ENCODE measurements around the gene LACC1.

The LACC1 gene

DNA sequence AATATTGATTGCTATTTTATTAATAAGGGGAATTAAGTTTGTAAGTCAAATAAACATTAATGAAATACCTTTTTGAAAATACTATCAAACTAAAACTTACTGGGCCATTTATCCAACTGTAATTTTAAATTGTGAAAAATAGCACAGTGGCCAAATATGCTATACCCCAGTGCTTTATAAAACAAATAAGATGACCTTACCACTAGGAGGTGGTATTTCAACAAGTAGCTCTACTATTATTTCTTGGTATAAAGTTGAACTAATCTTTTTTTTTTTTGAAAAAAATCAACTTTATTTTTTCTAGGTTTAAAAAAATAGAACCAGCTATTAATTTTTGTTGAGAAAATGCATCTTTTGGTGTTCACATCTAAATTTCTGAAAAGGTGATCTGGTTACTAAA is 14.7 kb downstream of the LACC1 start:
- no peak for DNase-seq

DNA sequence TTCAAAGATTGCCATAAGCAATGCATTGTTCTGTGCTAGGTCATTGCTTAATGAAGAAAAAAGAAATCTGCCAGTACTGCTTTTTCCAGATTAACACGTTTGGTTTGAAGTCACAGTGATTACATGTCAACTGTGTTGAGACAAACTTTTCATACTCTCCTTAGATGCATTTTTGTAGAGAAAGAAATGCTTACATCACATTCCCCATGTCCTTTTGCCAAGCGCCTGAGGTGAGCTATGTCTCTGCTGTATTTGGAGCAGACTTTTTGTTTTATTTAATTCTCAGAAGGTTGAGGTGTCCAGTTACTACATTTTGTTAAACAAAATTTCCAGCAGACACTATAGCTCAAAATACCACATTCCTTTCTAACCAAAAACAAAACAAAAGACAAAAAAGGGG is 16.2 kb downstream of the LACC1 start:
- DNase-seq: no peak

DNA sequence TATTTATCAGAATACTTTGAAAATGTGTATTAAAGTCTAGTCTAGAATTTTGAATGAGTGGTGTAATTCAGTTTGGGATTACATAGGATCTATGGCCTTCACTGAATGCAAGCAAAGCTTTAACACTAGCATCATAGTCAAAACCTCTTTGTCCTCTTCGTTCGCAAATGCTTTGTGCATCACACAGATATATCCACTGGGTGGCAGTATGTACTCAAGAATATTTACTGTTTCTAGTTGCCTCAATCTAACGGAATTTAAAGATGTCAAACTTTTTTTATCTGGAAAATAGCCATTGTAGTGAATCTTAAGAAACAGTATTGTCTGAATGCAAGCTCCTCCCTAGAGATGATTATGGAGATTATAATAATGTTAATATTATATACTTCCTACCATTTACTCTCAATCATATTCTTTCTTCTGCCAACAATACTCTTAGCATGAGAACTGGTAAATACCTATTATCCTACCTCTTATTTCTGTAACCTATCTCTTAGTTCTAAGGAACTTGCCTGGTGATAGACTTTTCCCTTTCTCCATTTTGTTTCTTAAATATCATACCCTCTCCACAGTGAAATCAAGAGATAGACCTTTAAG is 25.8 kb downstream of the LACC1 start:
- no peak for DNase-seq

DNA sequence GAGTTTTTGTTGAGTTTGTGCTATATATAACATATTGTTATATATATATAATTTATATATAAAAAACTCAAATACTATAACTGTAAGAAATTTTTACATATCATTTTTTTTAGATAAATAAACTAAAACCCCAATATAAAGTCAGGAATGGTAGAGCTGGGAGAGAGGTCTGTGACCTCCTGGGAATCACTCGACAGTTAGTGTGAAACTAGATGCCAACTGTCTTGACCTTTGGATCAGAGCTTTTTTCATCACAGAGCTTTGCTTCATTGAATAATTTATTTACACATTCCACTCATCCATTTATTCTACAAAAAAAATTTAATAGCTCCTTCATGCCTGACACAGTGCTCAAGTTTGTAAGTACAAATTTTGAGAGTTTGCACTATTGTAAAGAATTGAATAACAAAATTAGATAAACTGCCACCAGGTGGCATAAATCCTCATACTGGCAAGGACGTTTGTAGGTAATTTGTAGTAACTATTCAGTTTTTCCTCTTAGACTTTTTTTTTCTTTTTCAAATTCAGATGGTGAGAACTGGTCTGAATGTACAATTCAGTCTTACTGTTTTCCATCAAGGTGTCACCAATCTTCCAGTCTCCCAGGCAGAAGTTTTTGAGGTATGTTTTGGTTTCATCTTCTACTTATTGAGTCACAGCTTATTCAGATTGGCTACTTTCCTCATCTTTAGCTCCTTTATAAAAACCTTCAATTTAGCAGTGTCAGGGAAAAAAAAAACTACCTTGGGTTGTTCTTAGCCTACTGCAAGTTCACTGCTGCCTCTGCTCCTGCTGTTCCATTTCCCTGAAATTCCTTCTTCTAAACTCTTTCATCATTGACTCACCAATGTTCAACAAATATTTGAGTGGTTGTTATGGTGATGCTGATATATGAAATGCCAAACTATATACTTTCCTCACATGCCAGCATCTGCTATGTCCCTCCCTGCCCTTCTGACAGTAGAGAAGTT is 28.7 kb downstream of the LACC1 start:
- no peak for DNase-seq

DNA sequence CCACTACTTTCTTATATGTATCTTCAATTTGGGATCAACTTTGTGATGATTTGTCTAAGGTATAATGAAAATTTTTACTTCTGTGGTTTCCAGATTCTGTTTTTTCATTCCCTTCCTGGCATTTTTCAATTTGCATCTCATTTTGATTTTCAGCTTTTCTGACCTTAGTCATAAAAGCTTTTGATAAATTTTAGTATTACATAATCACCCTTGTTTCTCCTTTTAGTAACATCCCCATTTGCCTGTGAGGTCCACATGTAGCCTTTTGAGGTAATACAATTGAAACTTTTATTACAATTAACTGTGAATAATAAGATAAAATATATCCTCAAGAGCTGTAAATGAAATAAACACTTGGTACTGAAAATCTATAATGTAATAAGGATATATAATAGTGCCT is 31.2 kb downstream of the LACC1 start:
- DNase-seq: no peak

DNA sequence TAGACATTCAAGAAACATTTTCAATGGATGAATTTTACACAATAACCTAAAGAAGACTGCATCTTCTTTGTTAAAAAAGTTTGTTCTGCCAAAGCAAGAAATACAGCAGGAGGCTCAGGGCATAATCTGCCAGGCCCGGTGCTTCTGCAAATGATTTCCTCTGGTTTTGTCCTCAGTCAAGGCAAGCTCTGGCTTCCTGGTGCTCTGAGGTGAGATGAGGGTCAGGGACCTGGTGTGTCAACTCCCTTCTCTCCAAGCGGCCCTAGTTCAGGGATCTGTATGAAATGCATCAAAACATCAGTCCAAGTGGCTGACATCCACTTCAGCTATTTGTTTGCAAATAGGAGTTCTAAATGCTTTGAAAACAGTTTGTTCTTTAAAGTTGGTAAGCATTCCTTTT is 31.6 kb downstream of the LACC1 start:
- no peak for DNase-seq

DNA sequence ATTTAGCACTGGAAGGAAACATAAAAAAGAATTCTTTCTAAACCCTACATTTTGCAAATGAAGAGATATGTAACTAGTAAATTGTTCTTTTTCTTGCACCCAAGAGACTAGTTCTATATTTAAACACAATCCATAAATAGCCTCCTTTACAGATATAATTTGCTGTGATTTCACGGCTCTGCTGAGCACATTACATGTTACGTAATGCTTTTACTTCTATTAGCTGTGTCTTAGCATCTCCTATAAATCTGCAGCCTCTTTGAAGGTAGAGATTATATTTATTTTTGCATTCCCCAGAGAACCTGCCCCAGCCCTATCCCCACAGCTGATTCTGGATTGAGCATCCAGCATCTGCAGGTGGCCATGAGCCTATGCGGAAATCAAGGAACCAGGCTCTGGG is 32.2 kb downstream of the LACC1 start:
- DNase-seq: no peak

DNA sequence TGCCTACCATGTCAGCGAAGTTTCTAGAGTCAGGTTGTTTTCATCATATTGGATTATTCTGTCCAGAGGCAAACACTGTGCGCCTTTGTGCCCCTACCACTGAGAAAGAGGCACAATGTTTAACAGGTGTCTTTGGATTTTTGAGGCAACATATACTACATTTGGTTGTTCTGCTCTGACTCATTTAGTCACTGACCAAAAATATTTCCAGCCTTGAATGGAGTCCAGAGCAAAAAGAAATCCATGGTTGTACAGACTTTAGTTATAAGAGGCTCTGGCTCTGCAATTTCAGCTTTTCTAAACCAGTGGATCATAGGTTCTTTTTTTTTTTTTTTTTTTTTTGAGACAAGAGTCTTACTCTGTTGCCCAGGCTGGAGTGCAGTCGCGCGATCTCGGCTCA is 35.7 kb downstream of the LACC1 start:
- DNase-seq: no peak

DNA sequence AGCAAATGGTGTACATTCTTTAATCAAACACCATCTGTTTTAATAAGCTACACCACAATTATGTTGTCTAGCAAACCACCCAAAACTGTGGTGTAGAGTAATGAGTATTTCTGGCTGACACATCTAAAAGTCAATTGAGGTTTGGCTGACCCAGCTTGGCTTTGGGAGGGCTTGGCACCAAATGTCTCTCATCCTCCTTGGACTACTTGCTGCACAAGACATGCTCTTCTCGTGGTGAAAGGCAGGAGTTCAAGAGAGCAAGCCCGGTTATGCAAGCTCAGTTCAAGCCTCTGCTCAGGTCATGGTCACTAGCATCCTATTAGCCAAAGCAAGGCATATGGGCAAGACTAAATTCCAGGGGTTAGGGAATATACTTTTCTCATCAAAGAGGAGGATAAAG is 37.1 kb downstream of the LACC1 start:
- DNase-seq: no peak

DNA sequence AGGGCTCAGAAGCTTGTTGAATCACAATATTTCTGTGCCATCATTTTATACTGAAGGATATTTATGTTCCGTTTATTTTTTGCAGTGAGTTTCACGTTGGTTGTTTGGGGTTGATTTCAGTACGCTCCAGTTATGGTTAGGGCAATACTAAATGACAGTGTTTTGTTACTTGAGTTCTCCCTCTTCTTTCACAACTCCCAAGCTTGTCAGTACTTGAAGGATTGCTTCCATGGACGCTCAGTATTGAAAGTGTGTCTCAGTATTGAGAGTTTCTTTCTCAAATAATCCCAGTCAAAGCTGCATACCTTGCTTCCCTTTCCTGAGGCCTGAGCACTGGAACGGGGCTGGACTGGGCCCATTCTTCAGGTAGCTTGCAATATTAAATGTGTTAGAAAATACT is 38.9 kb downstream of the LACC1 start:
- no peak for DNase-seq

DNA sequence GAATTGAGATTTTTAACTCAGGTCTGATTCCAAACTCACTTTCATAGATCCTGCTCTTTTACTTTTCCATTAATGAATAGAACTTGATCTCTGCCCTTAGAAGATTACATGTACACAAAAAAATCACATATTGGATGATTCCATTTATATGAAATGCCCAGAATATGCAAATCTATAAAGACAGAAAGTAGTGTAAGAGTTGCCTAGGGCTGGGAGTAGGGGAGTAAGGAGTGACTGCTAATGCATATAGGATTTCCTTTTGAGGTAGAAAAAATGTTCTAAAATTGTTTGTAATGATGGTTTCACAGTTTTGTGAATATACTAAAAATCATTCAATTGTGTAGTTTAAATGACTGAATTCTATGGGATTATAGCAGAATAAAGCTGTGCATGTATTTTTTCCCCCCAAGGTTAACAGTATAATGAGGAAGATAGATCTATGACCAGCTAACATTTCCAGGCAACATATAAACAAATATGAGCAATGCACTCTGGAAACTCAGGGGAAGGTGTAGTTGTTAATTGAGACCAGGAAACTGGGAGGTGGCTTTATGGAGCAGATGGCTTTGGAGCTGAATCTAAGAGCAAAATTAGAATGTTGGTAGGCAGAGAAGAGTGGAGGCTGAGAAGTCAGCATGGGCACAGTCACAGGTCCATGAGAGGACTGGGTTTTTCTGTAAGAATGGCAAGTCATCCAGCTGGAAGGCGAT is 41.4 kb downstream of the LACC1 start:
- DNase-seq: no peak

DNA sequence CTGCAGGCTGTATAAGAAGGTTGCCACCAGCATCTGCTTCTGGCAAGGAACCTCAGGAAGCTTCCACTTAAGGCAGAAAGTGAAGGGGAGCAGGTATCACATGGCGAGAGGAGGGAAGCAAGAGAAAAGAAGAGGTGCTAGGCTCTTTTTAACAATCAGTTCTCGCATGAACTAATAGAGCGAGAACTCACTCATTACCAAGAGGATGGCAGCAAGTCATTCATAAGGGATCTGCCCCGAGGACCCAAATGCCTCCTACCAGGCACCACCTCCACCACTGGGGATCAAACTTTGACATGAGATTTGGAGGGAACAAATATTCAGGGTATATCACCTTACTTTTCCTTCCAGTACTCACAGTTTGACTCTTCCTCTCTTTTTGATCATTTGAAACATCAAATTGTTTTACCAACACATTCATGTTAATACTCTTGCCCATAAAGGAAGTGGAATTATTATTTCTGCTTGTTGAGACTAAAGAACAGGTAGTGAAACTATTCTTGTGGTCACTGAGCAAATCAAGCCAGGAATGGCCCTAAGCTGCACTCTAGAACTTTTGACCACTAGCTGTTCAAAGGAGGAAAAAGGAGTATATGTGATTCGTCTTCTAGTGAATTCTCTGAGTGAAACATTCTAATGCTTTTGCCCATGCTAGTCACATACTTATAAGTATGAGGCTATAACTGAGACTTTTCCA is 45.0 kb downstream of the LACC1 start:
- DNase-seq: no peak

DNA sequence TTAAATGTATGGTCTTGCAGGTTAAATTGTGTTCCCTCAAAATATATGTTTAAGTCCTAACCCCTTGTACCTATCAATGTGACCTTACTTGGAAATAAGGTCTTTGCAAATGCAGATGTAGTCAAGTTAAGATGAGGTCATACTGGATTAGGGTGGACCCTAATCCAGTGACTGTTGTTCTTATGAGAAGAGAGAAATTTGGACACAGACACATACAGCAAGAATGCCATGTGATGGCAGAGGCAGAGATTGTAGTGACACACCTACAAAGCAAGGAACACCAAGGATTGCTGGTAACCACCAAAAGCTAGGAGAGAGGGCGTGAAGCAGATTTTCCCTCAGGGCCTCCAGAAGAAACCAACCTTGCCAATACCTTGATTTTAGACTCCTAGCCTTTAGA is 50.2 kb downstream of the LACC1 start:
- DNase-seq: no peak

DNA sequence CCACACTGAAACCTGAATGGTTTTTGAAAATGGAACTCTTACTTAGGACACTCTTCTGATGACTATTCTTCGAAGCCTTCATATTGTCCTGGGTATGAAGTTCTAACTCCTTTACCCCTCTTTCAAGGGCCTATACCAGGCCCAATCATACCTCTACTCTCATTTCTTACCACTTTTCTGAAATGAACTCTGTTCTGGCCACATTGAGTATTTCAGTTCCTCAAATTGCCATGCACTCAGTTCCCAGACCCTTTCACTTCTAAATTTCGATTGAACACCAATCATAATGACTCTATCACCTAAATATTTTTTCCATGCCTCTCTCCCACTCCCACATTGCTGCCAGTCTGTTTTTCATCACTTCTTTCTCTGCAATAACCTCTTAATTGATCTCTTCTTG is 53.7 kb downstream of the LACC1 start:
- DNase-seq: no peak

DNA sequence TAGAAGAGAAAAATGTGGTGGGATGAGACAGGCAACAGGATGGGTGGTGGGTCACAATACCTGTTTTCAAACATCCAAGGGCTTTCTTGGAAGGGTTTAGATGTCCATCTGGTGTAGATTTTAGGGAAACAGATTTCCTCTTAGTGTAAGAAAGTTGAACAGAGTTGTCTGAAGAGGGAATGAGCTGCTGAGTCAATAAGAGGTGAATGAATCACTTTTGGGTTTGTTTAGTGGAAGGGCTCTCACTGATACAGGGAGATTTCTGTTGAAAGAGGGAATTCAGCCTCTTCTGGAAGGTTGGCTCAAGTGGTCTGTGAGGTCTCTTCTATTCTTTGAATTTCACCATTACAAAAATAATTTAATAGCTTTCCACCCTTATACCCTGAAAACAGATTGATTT is 54.6 kb downstream of the LACC1 start:
- no peak for DNase-seq

DNA sequence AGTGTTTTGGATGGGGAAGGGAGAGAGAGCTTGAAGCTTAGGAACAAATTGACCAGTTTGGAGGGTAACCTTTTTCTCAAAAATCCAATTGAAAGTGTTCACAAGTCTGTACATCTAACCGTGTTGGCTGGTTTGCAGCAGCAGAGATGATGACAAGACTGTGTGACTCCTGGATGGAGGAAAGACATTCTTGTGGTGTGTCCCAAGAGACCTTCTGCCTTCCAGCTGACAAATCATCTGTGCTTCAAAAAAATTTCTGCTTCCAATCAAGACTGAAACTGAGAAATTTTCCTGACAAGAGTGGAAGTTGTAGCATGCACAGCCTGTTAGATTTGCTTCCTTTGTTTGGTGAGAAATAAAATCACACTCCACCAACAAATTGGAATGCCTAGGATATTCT is 56.2 kb downstream of the LACC1 start:
- DNase-seq: no peak

DNA sequence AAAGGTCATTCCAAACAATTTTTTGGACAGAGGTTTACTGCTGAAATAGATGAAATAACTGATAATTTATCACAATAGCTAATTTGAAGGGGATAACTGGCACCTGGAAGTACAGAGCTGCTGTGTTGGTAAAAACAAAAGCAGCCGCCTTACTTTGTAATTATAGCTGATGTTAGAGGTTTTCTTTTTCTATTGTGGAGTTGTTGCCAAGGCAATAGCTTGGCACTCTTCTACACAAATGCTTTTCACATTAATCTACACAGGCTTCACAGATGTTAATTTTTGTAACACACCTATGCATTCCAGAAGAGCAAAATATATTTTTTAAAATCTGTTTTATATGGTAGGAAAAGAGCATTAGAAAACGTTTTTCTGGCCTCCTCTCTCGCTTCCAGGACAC is 56.9 kb downstream of the LACC1 start:
- no peak for DNase-seq

DNA sequence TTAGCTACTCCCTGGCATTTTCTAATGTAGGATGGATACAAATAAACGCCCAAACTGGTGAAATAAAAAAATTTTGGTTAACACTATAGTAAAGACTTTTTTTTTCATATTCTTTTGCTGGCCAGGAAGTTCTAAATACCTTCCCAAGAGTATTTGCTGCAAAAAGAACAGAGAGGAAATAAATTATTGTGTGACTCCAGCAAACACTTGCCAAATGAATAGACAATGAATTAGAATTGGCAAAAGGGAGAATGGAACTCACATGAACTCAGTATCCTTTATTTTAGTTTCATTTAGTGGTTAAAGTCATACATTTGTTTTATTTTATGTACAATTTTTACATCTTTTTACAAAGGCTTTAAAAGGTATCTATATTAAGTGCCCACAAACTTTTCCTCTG is 58.1 kb downstream of the LACC1 start:
- DNase-seq: no peak

DNA sequence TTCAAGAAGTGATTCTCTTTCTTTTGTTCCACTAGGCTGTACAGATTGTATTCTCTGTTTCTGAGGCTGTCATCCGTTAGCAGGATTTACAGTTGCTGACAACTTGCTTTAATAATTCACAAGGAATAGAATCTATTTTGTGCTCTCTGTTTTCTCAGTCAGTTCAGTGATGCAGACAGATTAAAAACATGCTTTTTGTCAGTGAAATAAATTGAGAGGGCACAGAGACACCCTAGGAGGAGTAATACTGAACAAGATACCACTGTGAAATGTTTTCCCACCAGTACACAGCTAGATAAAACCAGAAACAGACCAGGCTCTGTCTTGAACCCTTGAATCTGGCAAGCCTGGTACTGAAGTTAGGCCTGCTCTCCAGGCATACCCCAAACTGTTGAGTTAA is 58.7 kb downstream of the LACC1 start:
- no peak for DNase-seq

DNA sequence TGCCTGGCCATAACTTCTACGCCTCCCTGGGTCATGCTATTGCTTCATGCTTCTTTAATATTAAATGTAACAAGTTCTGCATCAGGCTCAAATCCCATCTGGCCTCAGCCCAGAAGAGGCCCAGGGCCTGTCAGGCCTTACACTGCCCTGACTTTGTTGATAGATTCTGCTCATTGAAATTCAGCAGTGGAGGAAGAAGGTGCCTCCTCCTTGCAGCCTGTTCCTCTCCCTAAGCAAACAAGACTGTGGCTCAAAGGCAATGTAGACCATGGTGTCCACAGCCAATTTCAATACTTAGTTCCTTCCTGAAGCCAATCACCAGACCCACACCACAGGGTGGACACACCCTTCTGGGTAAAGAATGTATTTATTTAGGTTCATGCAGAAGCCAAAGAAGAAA is 59.4 kb downstream of the LACC1 start:
- DNase-seq: no peak

DNA sequence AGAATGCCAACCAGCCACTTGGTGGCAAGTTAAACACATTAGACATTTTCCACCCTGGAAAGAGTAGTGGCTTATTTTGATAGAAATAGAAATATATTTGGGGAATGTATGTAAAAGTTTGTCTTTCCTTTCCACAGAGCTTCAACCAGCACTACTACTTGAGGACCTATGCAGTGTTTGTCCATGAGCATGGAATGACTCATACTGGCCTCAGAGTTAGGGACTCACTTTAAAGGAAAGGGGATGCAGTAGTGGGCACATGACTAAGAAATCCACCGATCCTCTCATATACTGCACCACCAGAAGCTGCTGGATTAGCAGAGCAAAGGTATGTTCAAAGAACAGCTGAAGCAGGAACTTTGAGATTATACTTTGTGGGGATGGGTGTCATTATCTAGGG is 62.6 kb downstream of the LACC1 start:
- no peak for DNase-seq

Data from activated CD4-positive, CD25-positive, alpha-beta regulatory T cell treated with anti-CD3 and anti-CD28 coated beads, Interleukin-2, amount 50 U/mL, for 72 hours (primary cell).